ENCODE data around the gene AP3S2.

- TF ChIP-seq CTCF (IDR thresholded peaks at IDR 0.05; ENCODE audit: low read depth, low read length, missing input control), result no peak
- TF ChIP-seq RAD21 (IDR thresholded peaks at IDR 0.05), result no peak
- peak; percentile 17 to 28 for TF ChIP-seq RXRA (IDR thresholded peaks at IDR 0.05)
- TF ChIP-seq SP1 (IDR thresholded peaks at IDR 0.05), result no peak
- no peak for TF ChIP-seq ATF3 (IDR thresholded peaks at IDR 0.05)
Measured at GRCh38 chr15:89870688-89871288, 23.0 kb downstream of the AP3S2 start.
